ENCODE measurements around the gene CGB3.

DNA sequence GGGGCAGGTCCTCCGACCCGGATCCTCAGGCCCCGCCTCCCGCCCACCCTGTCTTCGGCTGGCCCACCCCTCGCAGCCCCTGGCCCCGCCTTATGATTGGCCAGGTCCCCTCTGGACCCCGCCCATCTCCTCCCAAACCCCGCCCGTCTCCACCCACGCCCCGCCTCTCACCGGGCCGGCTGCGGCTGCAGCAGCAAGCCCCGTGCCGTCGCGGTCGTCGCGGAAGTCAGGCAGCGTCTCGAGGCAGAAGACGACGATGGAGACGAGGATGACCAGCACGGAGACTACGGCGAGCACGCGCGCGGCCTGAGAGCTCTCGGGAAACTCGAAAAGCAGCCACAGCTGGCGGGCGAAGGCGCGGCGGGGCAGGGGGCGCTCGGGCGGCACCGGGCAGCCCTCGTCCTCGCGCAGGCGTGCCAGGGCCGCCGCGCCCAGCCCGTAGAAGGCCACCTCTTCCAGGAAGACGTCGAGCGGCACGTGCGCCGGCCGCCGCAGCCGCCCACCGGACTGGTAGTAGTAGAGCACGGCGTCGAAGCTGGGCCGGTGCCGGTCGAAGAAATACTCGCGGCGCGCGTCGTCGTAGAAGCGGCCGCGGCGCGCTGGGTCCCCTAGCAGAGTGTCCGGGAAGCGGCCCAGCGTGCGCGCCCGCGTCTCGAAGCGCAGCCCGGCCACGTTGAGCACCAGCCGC, 47.9 kb upstream of the CGB3 start:
- TF ChIP-seq, protein P1, sequence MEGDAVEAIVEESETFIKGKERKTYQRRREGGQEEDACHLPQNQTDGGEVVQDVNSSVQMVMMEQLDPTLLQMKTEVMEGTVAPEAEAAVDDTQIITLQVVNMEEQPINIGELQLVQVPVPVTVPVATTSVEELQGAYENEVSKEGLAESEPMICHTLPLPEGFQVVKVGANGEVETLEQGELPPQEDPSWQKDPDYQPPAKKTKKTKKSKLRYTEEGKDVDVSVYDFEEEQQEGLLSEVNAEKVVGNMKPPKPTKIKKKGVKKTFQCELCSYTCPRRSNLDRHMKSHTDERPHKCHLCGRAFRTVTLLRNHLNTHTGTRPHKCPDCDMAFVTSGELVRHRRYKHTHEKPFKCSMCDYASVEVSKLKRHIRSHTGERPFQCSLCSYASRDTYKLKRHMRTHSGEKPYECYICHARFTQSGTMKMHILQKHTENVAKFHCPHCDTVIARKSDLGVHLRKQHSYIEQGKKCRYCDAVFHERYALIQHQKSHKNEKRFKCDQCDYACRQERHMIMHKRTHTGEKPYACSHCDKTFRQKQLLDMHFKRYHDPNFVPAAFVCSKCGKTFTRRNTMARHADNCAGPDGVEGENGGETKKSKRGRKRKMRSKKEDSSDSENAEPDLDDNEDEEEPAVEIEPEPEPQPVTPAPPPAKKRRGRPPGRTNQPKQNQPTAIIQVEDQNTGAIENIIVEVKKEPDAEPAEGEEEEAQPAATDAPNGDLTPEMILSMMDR (IDR thresholded peaks at IDR 0.05), result no peak
- TF ChIP-seq POLR2A (IDR thresholded peaks at IDR 0.05), result no peak
